Measurements from ENCODE around the gene ANAPC1.
"Not testable (repeated sequence)": the region's sequence is repeated elsewhere in the genome, so short reads cannot be mapped to it uniquely, and the experiment has no call there.

GRCh38 chr2:111784081-111784480 lies 99.9 kb downstream of the ANAPC1 start:
- not testable (repeated sequence) for TF ChIP-seq CTCF (conservative IDR thresholded peaks at IDR 0.05; ENCODE audit: low read length); EZH2phosphoT487 (IDR thresholded peaks at IDR 0.05; ENCODE audit: borderline replicate concordance)
